MM.1S (cell line): ENCODE data around the gene DTD1.

Experiments used
- DNase-seq: peaks from one replicate; pipeline ENCODE4 v3.0.0-alpha.2; 2015
- H2AFZ ChIP-seq: fragments of 300-600 bp; sonication (generic); 2 replicates; pipeline ENCODE4 v1.6.0; 2016; ENCODE audit warnings: antibody characterized with exemption, low read length
- H3F3A ChIP-seq: fragments of 300-600 bp; sonication (generic); 2 replicates; pipeline ENCODE4 v1.6.1; 2016; ENCODE audit warnings: mild to moderate bottlenecking, antibody characterized with exemption, low read length, moderate library complexity, mixed read lengths; ENCODE audit not compliant: insufficient read depth
- H3K27ac ChIP-seq: fragments of 300-600 bp; sonication (generic); 2 replicates; pipeline ENCODE4 v1.5.1; 2016; ENCODE audit warnings: mild to moderate bottlenecking, low read length
- H3K27me3 ChIP-seq: fragments of 300-600 bp; sonication (generic); replicated peaks from 2 replicates; pipeline ENCODE4 v1.6.0; 2016; ENCODE audit warnings: low read length; ENCODE audit not compliant: insufficient read depth
- H3K36me3 ChIP-seq: fragments of 300-600 bp; sonication (generic); replicated peaks from 2 replicates; pipeline ENCODE4 v1.6.1; 2016; ENCODE audit warnings: mild to moderate bottlenecking, low read length, mixed read lengths; ENCODE audit not compliant: insufficient read depth
- H3K4me1 ChIP-seq: fragments of 300-600 bp; sonication (generic); 2 replicates; pipeline ENCODE4 v1.6.1; 2016; ENCODE audit warnings: low read length, mixed read lengths
- H3K4me2 ChIP-seq: fragments of 300-600 bp; sonication (generic); 2 replicates; pipeline ENCODE4 v1.6.0; 2016; ENCODE audit warnings: low read depth, low read length
- H3K4me3 ChIP-seq: fragments of 300-600 bp; sonication (generic); 2 replicates; pipeline ENCODE4 v1.5.1; 2016; ENCODE audit warnings: low read length, mixed read lengths
- H3K79me2 ChIP-seq: fragments of 300-600 bp; sonication (generic); 2 replicates; pipeline ENCODE4 v1.6.1; 2016; ENCODE audit warnings: mixed run types, low read length, mixed read lengths
- H3K9ac ChIP-seq: fragments of 300-600 bp; sonication (generic); 2 replicates; pipeline ENCODE4 v1.6.1; 2016; ENCODE audit warnings: low read length, mixed read lengths
- H3K9me2 ChIP-seq: fragments of 300-600 bp; sonication (generic); replicated peaks from 2 replicates; pipeline ENCODE4 v1.6.1; 2016; ENCODE audit warnings: mild to moderate bottlenecking, low read length, mixed read lengths; ENCODE audit not compliant: insufficient read depth
- H3K9me3 ChIP-seq: fragments of 300-600 bp; sonication (generic); replicated peaks from 2 replicates; pipeline ENCODE4 v1.6.1; 2016; ENCODE audit warnings: mild to moderate bottlenecking, low read length, mixed read lengths; ENCODE audit not compliant: insufficient read depth
- H4K20me1 ChIP-seq: fragments of 300-600 bp; sonication (generic); 2 replicates; pipeline ENCODE4 v1.6.1; 2016; ENCODE audit warnings: mild to moderate bottlenecking, low read length, moderate library complexity, mixed read lengths; ENCODE audit not compliant: insufficient read depth
- CTCF ChIP-seq: fragments of 300-600 bp; sonication (generic); IDR thresholded peaks from 2 replicates; pipeline ENCODE4 v1.5.1; 2016; ENCODE audit warnings: antibody characterized with exemption, low read length, mixed read lengths
- EZH2 ChIP-seq: fragments of 300-600 bp; sonication (generic); optimal IDR thresholded peaks from 2 replicates; pipeline ENCODE3; 2017; ENCODE audit warnings: low read depth, mild to moderate bottlenecking, antibody characterized with exemption, low read length, mixed read lengths
- EZH2phosphoT487 ChIP-seq: fragments of 300-600 bp; sonication (generic); IDR thresholded peaks from 2 replicates; pipeline ENCODE4 v1.6.1; 2018; ENCODE audit warnings: antibody characterized with exemption, low read length

The DTD1 gene

GRCh38 chr20:18692447-18692846 lies 104.6 kb downstream of the DTD1 start:
- Histone ChIP-seq H3K27ac (no peak overlapping the region), H3K4me2 (no peak overlapping the region), H3F3A (no peaks in the 10 kb centered on the region), H3K4me1 (no peaks in the 10 kb centered on the region), H3K4me3 (no peak overlapping the region), H2AFZ (no peak overlapping the region), H4K20me1 (no peaks in the 10 kb centered on the region), H3K79me2 (no peaks in the 10 kb centered on the region), H3K9me2 (no peaks in the 10 kb centered on the region), H3K9me3 (no peaks in the 10 kb centered on the region), H3K36me3 (no peaks in the 10 kb centered on the region), H3K27me3 (no peaks in the 10 kb centered on the region), H3K9ac (no peak overlapping the region)
- no peak for TF ChIP-seq CTCF
- no peak for TF ChIP-seq EZH2
- no peak for TF ChIP-seq EZH2phosphoT487
- no peak for DNase-seq

GRCh38 chr20:18694071-18694470 lies 106.2 kb downstream of the DTD1 start:
- Histone ChIP-seq H3K79me2 (no peaks in the 10 kb centered on the region), H3F3A (no peaks in the 10 kb centered on the region), H3K9me2 (no peaks in the 10 kb centered on the region), H4K20me1 (no peaks in the 10 kb centered on the region), H3K4me1 (no peaks in the 10 kb centered on the region), H3K9ac (no peak overlapping the region), H2AFZ (no peak overlapping the region), H3K36me3 (no peaks in the 10 kb centered on the region), H3K27ac (no peak overlapping the region), H3K4me2 (no peak overlapping the region), H3K4me3 (no peak overlapping the region), H3K27me3 (no peaks in the 10 kb centered on the region), H3K9me3 (no peaks in the 10 kb centered on the region)
- no peak for DNase-seq
- TF ChIP-seq EZH2, result no peak
- TF ChIP-seq CTCF, result no peak
- TF ChIP-seq EZH2phosphoT487, result no peak

- Histone ChIP-seq H3K4me2 (no peak overlapping the region), H3K4me1 (no peaks in the 10 kb centered on the region), H3K27me3 (no peaks in the 10 kb centered on the region)
Measured at GRCh38 chr20:18695175-18695574, 107.3 kb downstream of the DTD1 start.

More at GRCh38 chr20:18695175-18695574, 107.3 kb downstream of the DTD1 start:
- Histone ChIP-seq H2AFZ (no peak overlapping the region), H3K4me3 (no peak overlapping the region), H3K9ac (no peak overlapping the region), H4K20me1 (no peaks in the 10 kb centered on the region), H3K9me3 (no peaks in the 10 kb centered on the region), H3K79me2 (no peaks in the 10 kb centered on the region), H3K36me3 (no peaks in the 10 kb centered on the region), H3F3A (no peaks in the 10 kb centered on the region), H3K9me2 (no peaks in the 10 kb centered on the region), H3K27ac (no peak overlapping the region)
- no peak for DNase-seq
- TF ChIP-seq CTCF (no peak), EZH2phosphoT487 (no peak), EZH2 (no peak)
